ENCODE measurements around the gene KLHL41.

The KLHL41 gene

DNA sequence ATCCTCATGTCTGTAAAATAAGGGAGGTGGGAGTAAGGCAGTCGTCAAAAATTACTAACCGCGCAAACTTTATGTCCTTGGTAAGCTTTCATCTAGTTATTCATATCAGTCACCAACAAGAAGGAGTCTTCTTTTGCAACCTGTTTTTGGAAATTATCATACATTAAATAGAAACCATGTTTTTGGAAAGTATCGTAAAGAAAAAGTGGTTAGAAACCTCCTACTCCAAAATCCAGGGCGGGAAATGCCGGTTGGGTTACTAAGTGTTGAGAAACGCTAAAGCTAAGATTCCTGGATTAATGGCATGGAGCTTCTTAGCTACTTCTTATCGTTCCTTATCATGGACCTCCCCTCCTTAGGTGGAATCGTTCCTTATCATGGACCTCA is 29.4 kb upstream of the KLHL41 start:
- H3K4me3 ChIP-seq (replicated peaks; ENCODE audit: low read depth, low read length), result peak overlapping the region; percentile 74
- TF ChIP-seq, protein P1, sequence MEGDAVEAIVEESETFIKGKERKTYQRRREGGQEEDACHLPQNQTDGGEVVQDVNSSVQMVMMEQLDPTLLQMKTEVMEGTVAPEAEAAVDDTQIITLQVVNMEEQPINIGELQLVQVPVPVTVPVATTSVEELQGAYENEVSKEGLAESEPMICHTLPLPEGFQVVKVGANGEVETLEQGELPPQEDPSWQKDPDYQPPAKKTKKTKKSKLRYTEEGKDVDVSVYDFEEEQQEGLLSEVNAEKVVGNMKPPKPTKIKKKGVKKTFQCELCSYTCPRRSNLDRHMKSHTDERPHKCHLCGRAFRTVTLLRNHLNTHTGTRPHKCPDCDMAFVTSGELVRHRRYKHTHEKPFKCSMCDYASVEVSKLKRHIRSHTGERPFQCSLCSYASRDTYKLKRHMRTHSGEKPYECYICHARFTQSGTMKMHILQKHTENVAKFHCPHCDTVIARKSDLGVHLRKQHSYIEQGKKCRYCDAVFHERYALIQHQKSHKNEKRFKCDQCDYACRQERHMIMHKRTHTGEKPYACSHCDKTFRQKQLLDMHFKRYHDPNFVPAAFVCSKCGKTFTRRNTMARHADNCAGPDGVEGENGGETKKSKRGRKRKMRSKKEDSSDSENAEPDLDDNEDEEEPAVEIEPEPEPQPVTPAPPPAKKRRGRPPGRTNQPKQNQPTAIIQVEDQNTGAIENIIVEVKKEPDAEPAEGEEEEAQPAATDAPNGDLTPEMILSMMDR (IDR thresholded peaks at IDR 0.05; ENCODE audit: low read length, missing control alignments), result no peak
- peak; percentile 24 for DNase-seq (ENCODE audit: low read depth)

DNA sequence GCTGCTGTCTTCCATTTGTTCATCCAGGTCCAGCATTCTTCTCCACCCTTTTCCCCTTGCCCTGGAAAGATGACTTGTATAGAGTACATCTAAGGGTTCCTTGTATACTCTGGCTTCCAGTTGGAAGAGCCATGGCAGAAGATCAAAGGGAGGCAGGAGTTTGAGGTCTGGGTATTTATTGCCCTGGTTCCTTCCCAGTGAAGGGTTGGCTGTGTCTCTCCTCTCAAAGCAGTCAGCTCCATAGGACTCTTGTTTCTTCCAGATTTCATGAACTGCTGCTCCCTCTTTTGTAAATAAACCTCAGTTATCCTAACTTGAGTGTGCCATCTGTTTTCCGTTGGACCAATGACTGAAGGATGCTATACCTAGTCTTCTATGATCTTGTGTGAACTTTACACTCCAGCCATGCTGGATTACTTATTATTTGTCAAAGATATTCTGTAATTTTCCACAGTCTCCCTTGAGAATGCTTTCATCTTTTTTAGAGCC is 23.8 kb upstream of the KLHL41 start:
- TF ChIP-seq, protein P1 (IDR thresholded peaks at IDR 0.05; ENCODE audit: low read length, missing control alignments), result no peak
- no peak overlapping the region for H3K4me3 ChIP-seq (replicated peaks; ENCODE audit: low read depth, low read length)
- no peak for DNase-seq (ENCODE audit: low read depth)

DNA sequence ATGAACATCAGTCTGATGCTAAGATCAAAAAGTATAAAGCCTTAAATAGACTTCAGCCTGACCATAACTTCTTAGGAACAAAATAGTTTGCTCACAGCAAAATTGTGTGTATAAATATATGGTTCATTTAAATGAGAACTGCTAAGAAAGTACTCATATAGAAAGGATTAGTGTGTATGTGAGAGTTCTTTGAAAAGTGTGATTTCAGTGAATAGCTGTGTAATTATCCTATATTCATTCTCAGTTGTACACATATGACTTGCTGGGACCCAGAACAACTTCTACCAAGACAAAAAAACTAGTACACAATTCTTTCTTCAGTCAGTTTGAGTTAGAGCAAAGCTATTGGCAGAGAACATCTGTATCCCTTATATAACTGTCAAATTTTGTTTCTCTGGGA is 23.0 kb upstream of the KLHL41 start:
- DNase-seq (ENCODE audit: low read depth), result no peak
- no peak overlapping the region for H3K4me3 ChIP-seq (replicated peaks; ENCODE audit: low read depth, low read length)
- TF ChIP-seq, protein P1 (IDR thresholded peaks at IDR 0.05; ENCODE audit: low read length, missing control alignments), result no peak

DNA sequence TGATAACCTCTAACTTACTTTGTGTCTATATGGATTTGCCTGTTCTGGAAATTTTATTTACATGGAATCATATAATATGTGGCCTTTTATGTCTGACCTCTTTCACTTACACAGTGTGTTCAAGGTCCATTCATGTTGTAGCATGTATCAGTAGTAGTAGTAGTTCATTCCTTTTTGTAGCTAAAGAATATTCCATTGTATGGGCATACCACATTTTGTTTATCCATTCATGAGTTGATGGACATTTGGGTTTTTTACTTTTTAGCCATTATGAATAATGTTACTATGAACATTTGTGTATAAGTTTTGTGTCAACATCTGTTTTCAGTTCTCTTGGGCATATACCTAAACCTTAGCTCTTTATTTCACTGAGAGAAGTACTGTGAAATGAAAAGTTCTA is 18.7 kb upstream of the KLHL41 start:
- TF ChIP-seq, protein P1 (IDR thresholded peaks at IDR 0.05; ENCODE audit: low read length, missing control alignments), result no peak
- H3K4me3 ChIP-seq (replicated peaks; ENCODE audit: low read depth, low read length), result no peak overlapping the region
- no peak for DNase-seq (ENCODE audit: low read depth)

DNA sequence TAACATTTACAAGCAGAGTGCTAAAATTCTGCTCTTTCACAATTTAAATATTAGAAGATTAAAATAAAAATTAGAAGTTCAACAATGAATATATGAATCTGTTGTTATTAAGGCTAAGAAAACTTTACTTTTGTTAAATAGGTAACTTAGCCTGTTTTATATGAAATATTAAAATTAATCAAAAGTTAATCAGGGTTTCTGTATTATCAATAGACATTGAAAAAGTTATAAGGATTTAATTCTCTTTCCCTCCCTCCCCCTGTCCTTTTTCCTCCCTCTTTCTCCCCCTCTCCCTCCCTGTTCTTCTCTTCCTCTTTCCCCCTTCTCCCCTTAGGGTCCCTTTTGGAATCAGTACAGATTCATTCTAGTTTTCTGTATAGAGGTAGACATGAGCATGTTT is 18.1 kb upstream of the KLHL41 start:
- no peak for DNase-seq (ENCODE audit: low read depth)

DNA sequence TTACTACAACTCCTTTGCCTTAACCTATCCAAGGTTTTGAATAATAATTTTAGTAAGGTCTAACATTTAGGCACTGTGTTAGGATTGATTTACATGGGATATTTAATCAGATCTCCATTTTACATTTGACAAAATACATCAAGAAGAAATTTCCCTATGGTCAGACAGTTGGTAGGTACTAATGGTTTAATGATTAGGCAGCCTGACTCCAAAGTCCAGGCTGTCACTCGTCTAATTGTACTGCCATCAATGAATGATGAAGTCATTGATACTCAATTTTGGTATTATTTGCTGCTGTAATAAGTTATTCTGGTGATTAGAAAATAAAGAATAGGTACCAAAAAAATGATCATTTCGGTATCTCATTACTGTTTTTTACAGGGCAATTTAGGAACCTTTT is 16.1 kb upstream of the KLHL41 start:
- DNase-seq (ENCODE audit: low read depth), result no peak
- no peak overlapping the region for H3K4me3 ChIP-seq (replicated peaks; ENCODE audit: low read depth, low read length)
- TF ChIP-seq, protein P1 (IDR thresholded peaks at IDR 0.05; ENCODE audit: low read length, missing control alignments), result no peak

More for the DNA sequence above, 18.1 kb upstream of the KLHL41 start:
- TF ChIP-seq, protein P1 (IDR thresholded peaks at IDR 0.05; ENCODE audit: low read length, missing control alignments), result no peak
- H3K4me3 ChIP-seq (replicated peaks; ENCODE audit: low read depth, low read length), result no peak overlapping the region

DNA sequence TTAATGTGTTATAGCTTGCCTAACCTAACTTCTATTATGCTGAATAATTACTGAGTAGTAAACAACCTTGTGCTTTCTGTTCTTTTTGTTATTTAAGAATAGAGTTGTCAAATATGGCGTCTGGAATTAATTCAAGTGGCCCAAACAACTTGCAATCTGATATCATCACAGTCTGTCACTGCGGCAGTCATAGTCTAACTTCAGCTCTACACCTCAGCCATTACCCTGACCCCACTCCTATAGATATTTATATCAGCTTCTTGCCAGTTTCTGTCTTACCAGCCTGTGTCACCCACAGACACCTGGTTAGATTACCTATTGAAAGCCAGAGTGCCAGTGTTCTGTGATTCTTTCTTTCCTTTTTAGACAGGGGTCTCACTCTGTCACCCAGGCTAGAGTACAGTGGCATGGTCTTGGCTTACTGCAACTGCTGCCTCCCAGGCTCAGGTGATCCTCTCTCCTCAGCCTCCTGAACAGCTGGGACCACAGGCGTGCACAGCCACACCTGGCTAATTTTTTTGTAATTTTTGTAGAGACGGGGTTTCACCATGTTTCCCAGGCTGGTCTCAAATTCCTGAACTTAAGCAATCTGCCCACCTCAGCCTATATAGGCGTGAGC is 14.1 kb upstream of the KLHL41 start:
- no peak overlapping the region for H3K4me3 ChIP-seq (replicated peaks; ENCODE audit: low read depth, low read length)
- no peak for DNase-seq (ENCODE audit: low read depth)
- TF ChIP-seq, protein P1 (IDR thresholded peaks at IDR 0.05; ENCODE audit: low read length, missing control alignments), result no peak

Data from fibroblast of pulmonary artery (primary cell).